Measurements from ENCODE around the gene IPO11. TPM values are rescaled to one million over a fixed set of nuclear protein-coding genes. Genes with fewer than 3 reads are reported as not detected.
"Not testable (repeated sequence)": the region's sequence is repeated elsewhere in the genome, so short reads cannot be mapped to it uniquely, and the experiment has no call there.

Gene IPO11
- total RNA-seq, 1 experiment from 2014 or later, result 24.7 TPM

- DNase-seq (ENCODE audit: low spot score), result no peak
Measured at GRCh38 chr5:62645223-62645622, 232.7 kb downstream of the IPO11 start.

DNA sequence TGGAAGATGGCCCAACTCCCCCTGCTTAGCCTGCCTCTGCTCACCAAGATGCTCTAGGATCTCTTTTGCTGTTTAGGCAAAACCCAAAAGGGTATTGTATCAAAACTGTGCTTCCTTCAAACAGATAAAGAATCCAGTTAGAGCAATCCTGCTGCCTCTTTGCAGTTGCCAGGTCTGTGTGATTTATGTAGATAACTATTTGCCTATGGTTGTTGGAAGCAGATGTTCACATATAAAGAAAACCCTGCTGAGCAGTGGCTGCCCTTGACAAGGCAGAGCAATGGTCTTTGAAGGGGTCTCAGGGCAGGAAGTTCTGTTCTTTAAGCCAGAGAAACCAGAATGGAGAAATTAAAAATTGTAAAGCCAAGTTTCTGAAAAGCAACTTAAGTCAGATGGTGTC, 234.7 kb downstream of the IPO11 start:
- DNase-seq (ENCODE audit: low spot score), result no peak

DNA sequence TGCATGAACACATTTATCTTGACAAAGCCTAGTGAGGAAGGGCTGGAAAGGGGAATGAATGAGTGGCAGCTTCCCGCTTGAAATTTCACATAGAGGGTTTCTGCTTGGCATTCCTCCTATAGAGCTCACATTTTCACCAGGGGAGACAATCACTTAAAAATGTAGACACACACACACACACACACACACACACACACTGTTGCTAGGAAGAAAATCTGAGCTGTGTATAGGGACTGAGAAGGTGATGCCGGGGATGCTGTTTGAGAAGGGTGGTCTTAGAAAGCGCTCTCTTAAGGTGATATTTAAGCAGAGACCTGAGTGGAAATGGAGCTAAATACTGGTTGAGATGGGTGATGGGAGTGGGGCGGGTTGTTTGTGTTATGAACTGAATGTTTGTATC, 236.5 kb downstream of the IPO11 start:
- no peak for DNase-seq (ENCODE audit: low spot score)

DNA sequence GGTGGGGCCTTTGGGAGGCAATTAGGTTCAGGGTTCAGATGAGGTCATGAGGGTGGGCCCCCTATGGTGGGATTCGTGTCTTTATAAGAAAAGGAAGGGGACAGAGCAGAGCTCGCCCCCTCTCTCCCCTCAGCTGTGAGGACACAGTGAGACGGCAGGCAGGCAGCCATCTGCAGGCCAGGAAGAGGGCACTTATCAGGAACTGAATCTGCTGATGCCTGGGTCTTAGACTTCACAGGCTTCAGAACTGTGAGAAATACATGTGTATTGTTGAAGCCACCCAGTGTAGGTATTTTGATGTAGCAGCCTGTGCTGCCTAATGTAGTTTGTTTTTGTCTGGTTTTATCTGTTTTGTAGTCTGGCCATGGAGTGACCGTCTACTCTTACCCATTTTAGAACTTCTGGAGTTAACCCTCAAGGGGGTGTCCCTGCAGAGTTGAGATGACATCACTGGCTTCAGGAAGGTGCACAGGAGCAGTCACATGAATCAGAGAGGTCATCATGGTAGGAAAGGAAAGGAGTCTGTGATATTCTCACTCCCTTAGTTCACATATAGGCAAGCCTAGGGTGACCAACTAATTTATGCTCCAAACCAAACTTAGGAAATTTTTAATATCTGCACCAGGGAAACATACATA, 237.0 kb downstream of the IPO11 start:
- no peak for DNase-seq (ENCODE audit: low spot score)

GRCh38 chr5:62650197-62650596, 237.6 kb downstream of the IPO11 start:
- DNase-seq (ENCODE audit: low spot score), result no peak

GRCh38 chr5:62652225-62652624, 239.7 kb downstream of the IPO11 start:
- DNase-seq (ENCODE audit: low spot score), result no peak

- no peak for DNase-seq (ENCODE audit: low spot score)
Measured at GRCh38 chr5:62653001-62653863, 240.7 kb downstream of the IPO11 start.

GRCh38 chr5:62653864-62654575, 241.5 kb downstream of the IPO11 start:
- DNase-seq (ENCODE audit: low spot score), result no peak

- DNase-seq (ENCODE audit: low spot score), result not testable (repeated sequence)
Measured at GRCh38 chr5:62657772-62658171, 245.2 kb downstream of the IPO11 start.

DNA sequence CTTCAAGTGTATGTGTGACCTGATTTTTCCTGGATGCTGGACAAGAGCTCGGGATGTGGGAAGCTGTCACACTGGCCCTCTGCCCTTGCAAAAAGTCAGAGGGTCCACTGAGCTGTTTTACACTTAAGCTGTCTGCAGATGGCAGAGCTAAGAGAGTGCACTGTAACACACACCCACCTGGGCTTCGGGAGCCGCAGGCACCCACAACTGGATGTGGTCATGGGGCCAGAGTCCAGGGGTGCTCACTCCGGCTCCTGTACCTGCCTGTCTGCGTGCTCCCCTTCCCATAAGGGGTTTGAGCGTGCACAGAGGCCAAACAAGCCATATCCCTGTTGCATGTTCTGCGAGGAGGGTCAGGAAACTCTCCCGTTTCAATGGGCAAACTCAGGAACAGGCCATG, 248.6 kb downstream of the IPO11 start:
- no peak for DNase-seq (ENCODE audit: low spot score)

DNA sequence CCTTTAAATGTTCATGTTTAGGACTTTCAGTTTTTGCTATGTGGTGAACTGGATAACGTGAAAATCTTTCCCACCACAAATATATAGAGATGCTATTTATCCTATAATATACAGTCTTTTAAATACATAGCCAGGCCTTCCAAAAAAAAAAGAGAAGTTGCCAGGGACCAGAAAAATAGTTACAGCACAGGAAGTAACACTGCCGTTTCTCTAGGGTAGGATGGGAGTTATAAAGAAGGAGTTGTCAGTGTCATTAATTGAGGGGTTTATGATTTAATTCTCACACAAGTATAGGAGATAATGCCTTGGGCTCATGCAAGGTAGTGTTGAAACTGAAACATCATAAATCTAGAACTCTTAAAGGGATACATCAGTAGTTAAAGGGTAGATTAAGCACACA, 250.0 kb downstream of the IPO11 start:
- DNase-seq (ENCODE audit: low spot score), result no peak

DNA sequence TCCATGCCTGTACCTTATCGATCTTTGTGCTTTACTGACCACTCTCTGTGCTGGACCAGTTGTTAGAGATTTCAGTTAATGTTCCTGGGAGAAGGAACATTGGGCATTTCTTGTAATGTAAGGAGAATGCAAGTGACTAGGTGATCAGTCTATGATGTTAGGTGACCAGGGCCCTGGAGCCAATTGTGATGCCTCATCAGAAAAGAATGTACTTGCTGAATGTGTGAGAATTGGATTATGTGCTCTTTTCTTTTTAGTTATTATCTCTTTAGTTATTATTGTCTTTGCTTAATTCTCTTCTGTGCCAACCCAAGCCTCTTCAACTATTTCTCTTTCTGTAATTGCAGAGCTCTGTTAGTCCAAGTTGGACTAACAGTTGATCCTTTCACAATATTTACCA, 258.9 kb downstream of the IPO11 start:
- DNase-seq (ENCODE audit: low spot score), result no peak

DNA sequence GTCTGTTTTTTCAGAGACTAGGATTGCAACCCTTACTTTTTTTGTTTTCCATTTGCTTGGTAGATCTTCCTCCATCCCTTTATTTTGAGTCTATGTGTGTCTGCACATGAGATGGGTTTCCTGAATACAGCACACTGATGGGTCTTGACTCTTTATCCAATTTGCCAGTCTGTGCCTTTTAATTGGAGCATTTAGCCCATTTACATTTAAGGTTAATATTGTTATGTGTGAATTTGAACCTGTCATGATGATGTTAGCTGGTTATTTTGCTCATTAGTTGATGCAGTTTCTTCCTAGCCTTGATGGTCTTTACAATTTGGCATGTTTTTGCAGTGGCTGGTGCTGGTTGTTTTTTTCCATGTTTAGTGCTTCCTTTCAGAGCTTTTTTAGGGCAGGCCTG, 264.0 kb downstream of the IPO11 start:
- DNase-seq (ENCODE audit: low spot score), result not testable (repeated sequence)

Other genes with a start within 250 kb of the IPO11 start
- gene KIF2A, start 106.6 kb upstream of the IPO11 start, total RNA-seq (2014; rRNA removed; shearing (Covaris generic)), result 26.4 and 41.3 TPM in 2 replicates
- 41.9 and 49.9 TPM in 2 replicates for gene DIMT1, start 8.9 kb upstream of the IPO11 start, total RNA-seq (2014; rRNA removed; shearing (Covaris generic))
- 0.04 TPM in 1 of 2 replicates, not detected in the other for gene LRRC70, start 166.1 kb downstream of the IPO11 start, total RNA-seq (2014; rRNA removed; shearing (Covaris generic))